ENCODE data around the gene MUCL3.
"Not testable (repeated sequence)": the region's sequence is repeated elsewhere in the genome, so short reads cannot be mapped to it uniquely, and the experiment has no call there.

MUCL3 gene
- total RNA-seq: 0 reads per million in 4 experiments

DNA sequence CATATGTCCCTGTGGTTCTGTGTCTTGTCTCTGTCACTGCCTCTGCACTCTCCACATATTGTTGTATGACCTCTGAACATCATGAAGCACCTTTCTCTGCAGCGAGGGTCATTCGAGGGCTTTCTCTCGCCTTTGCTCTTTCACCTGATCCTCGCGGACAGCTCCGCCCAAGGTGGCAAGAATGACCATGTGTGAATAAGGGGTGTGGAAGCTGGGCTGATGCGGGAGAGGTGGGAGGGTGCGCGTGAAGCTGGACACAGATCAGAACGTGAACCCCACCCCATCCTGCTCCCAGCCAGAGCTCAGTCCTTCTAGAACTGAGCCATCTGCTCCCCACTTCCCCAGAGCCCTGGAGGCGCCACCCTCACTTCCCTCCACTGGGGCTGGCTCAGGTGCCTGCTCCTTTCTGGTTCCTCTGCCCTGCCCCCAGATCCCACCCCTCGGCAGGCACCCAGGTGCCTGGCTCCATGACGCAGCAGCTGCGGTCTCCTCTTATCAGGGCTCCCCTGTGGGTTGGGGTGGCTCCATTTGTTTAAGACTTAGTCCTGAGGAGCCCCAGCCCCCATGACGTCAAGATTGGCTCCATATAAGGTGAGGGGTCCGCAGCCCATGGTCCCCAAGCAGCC is at the start of gene MUCL3:
Gene MUCL3 (plus strand): TSS at position 613 of the 626 bp plus-strand sequence. CDS start 27 bp downstream, outside the sequence.
- no peak for DNase-seq

DNA sequence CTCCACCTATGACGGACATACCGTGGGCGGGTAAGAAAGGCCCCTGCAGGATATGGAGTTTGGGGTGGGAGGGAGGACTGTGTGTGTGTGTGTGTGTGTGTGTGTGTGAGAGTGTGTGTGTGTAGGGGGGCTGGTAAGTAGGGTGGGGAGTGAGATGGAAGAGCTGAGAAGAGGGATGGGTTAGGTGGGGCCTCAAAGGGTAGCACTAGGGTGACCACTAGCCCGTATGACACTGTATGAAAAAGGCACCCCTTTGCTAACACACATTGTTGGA is 49.4 kb upstream of the MUCL3 start:
- no peak for DNase-seq

DNA sequence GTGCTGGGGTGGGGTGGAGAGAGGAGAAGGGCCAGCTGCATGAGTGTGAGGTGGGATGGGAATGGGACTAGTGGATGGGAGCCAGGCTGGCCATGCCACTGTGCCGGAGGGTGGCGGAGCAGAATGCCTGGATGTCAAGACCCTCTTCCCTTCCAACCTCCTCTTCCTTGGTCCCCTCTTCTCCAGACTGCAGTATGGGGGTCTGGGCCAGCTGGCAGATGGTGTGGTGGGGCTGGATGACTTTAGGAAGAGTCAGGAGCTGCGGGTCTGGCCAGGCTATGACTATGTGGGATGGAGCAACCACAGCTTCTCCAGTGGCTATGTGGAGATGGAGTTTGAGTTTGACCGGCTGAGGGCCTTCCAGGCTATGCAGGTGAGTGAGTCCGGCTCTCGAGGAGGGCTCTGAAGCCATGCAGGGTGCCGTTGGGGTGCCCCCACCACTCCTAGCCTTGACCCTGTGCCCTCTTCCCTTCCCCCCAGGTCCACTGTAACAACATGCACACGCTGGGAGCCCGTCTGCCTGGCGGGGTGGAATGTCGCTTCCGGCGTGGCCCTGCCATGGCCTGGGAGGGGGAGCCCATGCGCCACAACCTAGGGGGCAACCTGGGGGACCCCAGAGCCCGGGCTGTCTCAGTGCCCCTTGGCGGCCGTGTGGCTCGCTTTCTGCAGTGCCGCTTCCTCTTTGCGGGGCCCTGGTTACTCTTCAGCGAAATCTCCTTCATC is 48.8 kb upstream of the MUCL3 start:
- no peak for DNase-seq

DNA sequence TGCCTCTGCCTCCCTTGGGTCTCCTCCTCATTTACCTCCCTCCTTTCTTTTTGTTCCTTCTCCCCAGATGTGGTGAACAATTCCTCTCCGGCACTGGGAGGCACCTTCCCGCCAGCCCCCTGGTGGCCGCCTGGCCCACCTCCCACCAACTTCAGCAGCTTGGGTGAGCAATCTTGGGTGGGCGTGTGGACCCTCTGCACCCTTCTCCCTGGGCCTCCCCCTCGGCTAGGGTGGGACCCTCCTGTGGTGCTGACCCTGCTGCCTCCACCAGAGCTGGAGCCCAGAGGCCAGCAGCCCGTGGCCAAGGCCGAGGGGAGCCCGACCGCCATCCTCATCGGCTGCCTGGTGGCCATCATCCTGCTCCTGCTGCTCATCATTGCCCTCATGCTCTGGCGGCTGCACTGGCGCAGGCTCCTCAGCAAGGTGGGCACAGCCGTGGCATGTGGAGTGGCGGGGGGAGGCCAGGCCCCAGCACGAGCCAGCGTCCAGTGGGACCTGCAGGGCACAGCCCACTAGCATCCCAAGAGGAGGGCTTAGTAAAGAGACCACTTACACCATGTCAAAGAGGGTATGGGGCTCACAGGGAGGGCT is 47.7 kb upstream of the MUCL3 start:
- DNase-seq: no peak

- DNase-seq: no peak
These were observed 47.1 kb upstream of the MUCL3 start for GRCh38 chr6:30893666-30894065.

DNA sequence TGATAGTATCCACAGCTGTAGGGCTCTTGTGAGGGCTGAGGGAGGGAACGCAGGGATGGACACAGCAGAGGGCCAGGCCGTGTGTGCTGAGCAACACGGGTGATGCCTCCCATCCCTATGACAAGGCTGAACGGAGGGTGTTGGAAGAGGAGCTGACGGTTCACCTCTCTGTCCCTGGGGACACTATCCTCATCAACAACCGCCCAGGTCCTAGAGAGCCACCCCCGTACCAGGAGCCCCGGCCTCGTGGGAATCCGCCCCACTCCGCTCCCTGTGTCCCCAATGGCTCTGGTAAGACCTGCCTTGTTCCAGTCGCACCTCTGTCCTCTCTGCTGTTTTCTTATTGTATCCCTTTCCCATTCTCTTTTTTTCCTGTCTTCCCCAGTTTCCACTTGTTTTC is 46.4 kb upstream of the MUCL3 start:
- no peak for DNase-seq

- no peak for DNase-seq
These were observed 45.8 kb upstream of the MUCL3 start for GRCh38 chr6:30894935-30895334.

- DNase-seq: no peak
These were observed 45.4 kb upstream of the MUCL3 start for GRCh38 chr6:30895343-30895742.

DNA sequence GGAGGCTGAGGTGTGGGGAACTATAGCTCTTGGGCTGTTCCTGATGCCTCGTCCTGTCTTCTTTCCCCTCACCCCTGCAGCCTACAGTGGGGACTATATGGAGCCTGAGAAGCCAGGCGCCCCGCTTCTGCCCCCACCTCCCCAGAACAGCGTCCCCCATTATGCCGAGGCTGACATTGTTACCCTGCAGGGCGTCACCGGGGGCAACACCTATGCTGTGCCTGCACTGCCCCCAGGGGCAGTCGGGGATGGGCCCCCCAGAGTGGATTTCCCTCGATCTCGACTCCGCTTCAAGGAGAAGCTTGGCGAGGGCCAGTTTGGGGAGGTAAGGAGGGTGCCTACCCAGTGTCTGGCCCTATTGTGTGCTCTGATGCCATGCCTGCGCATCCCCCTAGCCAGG is 44.2 kb upstream of the MUCL3 start:
- DNase-seq: no peak

DNA sequence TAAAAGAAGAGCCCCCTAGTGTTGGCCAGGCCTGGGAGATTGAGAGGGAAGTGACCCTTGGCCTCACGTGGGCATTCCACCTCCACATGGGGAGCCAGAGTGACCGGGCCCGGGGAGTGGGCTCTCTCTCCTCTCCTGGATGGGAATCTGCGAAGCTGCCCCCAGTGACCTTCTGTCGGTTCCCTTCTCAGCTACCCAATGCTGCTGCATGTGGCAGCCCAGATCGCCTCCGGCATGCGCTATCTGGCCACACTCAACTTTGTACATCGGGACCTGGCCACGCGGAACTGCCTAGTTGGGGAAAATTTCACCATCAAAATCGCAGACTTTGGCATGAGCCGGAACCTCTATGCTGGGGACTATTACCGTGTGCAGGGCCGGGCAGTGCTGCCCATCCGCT is 42.9 kb upstream of the MUCL3 start:
- DNase-seq: no peak

GRCh38 chr6:30898750-30899360 is 41.9 kb upstream of the MUCL3 start:
- DNase-seq: no peak

- DNase-seq: no peak
These were observed 39.8 kb upstream of the MUCL3 start for GRCh38 chr6:30900863-30901417.

DNA sequence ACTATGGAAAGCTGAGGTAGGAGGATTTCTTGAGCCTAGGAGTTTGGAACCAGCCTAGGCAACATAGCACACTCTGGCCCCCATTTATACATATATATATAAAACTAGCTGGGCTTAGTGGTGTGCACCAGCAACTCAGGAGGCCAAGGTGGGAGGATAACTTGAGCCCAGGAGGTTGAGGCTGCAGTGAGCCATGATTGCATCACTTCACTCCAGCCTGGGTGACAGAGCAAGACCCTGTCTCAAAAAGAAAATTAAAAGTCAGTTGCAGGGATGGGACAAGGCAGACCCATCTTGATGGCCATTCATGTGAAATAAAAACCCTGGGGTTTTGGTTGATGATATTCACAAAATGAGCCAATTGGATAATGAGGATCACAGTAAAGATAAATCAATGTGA is 39.3 kb upstream of the MUCL3 start:
- DNase-seq: no peak

- DNase-seq: not testable (repeated sequence)
These were observed 38.6 kb upstream of the MUCL3 start for GRCh38 chr6:30902196-30902595.

GRCh38 chr6:30902709-30903108 is 38.1 kb upstream of the MUCL3 start:
- no peak for DNase-seq

GRCh38 chr6:30903236-30903635 is 37.5 kb upstream of the MUCL3 start:
- DNase-seq: no peak

DNA sequence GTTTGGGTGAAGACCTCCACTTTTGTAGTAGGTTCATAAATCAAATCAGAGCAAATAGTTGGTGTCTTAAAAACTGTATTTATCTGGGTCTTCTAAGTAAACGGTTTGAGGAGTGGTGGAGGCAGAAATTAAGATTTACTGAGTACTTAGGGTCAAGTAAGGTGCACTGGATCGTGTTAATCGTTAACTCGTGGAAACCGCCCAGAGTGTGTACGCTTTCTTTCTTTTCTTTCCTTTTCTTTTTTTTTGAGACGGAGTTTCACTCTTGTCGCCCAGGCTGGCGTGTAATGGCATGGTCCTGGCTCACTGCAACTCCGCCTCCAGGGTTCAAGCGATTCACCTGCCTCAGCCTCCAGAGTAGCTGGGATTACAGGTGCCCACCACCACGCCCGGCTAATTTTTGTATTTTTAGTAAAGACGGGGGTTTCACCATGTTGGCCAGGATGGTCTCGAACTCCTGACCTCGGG is 33.4 kb upstream of the MUCL3 start:
- DNase-seq: not testable (repeated sequence)

GRCh38 chr6:30907758-30908591 is 32.8 kb upstream of the MUCL3 start, which contains the start of gene GTF2H4:
GTF2H4 (plus strand) TSS chr6:30908207.
- peak; percentile 91 for DNase-seq

- no peak for DNase-seq
These were observed 32.1 kb upstream of the MUCL3 start for GRCh38 chr6:30908700-30909099.

DNA sequence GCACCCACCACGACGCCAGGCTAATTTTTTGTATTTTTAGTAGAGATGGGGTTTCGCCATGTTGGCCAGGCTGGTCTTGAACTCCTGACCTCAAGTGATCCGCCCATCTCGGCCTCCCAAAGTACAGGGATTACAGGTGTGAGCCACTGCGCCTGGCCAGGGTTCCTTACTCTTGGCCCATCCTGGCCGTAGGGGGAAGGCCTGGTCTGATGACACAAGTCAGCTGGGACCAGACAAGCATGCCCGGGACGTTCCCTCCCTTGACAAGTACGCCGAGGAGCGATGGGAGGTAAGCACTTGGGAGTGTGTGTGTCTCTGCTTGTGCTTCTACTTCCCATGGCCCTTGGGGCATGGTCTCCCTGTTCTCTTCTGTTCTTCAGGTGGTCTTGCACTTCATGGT is 30.3 kb upstream of the MUCL3 start:
- DNase-seq: not testable (repeated sequence)

DNA sequence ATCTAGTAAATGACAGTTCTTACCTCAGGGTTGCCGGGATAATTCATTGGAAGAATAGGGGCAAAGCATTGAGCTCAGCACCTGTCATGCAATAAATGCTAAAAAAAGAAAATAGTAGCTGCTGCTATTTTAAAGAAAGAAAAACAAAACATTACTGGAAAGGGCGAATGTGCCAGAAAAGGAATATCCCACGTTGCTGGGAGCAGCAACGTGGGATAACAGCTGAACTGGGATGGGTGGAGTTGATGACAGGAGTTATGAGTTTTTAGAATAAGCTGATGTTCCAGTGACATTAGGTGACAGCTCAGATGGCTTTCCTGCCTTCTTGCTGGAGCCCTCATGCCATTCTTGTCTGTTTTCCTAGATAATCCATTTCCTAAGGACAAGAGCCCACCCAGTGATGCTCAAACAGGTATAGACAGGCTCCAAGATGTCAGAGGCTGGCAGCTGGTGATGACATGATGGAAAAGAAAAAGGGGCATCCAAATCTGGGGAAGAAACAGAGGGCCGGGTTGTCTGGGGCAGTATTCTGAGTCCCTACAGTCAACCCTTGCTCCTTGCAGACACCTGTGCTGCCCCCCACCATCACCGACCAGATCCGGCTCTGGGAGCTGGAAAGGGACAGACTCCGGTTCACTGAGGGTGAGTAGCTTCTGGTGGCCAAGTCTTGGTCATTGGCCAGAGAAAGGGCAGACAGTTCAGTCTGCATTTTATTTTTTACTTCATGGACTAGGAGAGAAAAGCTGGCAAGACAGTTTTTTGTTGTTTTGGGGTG is 27.8 kb upstream of the MUCL3 start:
- no peak for DNase-seq

GRCh38 chr6:30913721-30914075 is 27.1 kb upstream of the MUCL3 start:
- DNase-seq: no peak

Measured in effector CD8-positive, alpha-beta T cell (primary cell).